ENCODE data around the gene ERFL.

The ERFL gene

DNA sequence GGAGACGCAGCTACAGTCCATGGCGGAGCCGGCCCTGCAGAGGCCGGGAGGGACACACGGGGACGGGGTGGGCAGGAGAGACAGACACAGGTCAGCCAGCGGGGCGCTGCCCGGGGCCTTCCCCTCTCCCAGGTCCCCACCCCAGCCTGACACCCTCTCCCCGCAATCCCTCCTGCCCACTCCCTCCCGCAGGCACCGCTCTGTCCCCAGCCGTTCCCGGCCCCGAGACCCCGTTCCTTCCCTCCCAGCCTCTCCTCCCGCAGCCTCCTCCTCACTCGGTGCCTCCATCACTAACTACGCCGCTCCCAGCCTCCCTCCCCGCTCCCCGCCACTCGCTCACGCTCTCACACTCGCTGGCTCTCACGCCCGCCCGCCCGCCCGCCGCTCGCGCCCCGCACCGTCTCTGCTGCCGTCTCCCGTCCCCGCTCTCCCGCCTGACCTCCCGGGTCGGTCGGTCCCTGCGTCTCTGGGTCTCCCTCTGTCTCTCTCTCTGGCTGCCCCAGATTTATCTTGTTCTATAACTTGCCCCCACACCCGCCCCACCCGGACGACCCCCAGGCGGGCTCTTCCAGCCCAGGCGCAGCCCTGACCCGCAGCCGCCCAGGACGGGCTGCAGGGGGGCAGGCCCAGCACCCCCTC lies 15.2 kb downstream of the ERFL start:
- Histone ChIP-seq H2AFZ (ENCODE audit: low read depth) (no peak overlapping the region), H4K20me1 (ENCODE audit: insufficient read depth) (no peaks in the 10 kb centered on the region), H3K4me2 (no peak overlapping the region), H3K4me3 (IDR thresholded peaks at IDR 0.05; ENCODE audit: insufficient read depth, low read depth, low read length) (no peak overlapping the region), H3K9ac (no peak overlapping the region), H3K4me1 (ENCODE audit: low read depth, poor library complexity, severe bottlenecking) (no peaks in the 10 kb centered on the region), H3K36me3 (ENCODE audit: insufficient read depth) (no peaks in the 10 kb centered on the region), H3K79me2 (ENCODE audit: insufficient read depth, low read depth) (no peaks in the 10 kb centered on the region), H3K27me3 (ENCODE audit: insufficient read depth, low read depth) (peaks cover 50% of the 10 kb centered on the region), H3K27ac (no peak overlapping the region)
- TF ChIP-seq, protein P1, sequence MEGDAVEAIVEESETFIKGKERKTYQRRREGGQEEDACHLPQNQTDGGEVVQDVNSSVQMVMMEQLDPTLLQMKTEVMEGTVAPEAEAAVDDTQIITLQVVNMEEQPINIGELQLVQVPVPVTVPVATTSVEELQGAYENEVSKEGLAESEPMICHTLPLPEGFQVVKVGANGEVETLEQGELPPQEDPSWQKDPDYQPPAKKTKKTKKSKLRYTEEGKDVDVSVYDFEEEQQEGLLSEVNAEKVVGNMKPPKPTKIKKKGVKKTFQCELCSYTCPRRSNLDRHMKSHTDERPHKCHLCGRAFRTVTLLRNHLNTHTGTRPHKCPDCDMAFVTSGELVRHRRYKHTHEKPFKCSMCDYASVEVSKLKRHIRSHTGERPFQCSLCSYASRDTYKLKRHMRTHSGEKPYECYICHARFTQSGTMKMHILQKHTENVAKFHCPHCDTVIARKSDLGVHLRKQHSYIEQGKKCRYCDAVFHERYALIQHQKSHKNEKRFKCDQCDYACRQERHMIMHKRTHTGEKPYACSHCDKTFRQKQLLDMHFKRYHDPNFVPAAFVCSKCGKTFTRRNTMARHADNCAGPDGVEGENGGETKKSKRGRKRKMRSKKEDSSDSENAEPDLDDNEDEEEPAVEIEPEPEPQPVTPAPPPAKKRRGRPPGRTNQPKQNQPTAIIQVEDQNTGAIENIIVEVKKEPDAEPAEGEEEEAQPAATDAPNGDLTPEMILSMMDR (conservative IDR thresholded peaks at IDR 0.05; ENCODE audit: low read depth, low read length), result no peak

- Histone ChIP-seq H3K27ac (no peak overlapping the region), H4K20me1 (ENCODE audit: insufficient read depth) (no peaks in the 10 kb centered on the region), H2AFZ (ENCODE audit: low read depth) (no peak overlapping the region), H3K4me2 (no peak overlapping the region), H3K36me3 (ENCODE audit: insufficient read depth) (no peaks in the 10 kb centered on the region), H3K79me2 (ENCODE audit: insufficient read depth, low read depth) (no peaks in the 10 kb centered on the region), H3K4me3 (IDR thresholded peaks at IDR 0.05; ENCODE audit: insufficient read depth, low read depth, low read length) (no peak overlapping the region), H3K9ac (no peak overlapping the region), H3K4me1 (ENCODE audit: low read depth, poor library complexity, severe bottlenecking) (no peaks in the 10 kb centered on the region), H3K27me3 (ENCODE audit: insufficient read depth, low read depth) (peaks cover 47% of the 10 kb centered on the region)
- TF ChIP-seq, protein P1 (conservative IDR thresholded peaks at IDR 0.05; ENCODE audit: low read depth, low read length), result no peak
These were observed 16.1 kb downstream of the ERFL start for GRCh38 chr19:41911889-41912731.

DNA sequence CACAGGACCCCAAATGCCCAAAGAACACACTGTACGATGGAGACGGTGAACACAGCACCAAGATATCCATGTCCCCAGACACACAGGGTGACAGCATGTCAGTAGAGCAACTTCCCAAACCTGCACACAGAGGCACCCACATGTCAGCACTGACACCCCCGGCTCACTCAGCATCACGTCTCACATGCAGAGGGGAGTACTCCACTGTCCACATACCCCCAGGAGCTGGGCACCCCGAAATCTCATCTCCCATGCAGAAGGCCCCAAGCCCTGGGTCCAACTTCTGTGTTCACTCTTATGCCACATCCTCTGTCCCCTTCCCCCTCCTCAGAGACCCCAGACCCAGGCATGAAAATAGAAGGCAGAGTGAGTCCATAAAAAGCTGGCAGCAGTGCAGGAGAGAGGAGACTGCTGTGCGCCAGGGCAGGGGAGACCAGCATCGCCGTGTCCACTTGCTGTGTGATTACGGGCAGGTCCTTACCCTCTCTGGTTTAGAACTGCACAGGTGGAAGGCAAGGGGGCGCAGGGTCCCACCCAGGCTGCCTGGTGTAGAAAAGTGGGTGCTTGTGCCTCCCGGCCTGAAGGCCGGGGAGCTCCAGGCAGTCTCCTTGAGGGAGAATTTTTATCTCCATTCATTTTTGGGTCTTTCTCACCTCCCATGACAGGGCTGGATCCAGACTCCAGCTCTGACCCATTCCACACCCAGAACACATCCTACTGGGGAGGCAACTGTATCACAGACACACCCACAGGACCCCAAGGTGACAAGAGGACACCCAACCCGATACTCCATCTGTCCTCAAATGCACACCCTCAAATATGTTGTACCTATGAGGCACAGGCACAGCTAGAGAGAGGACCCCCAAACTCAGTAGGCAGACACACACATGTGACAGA lies 17.0 kb downstream of the ERFL start:
- Histone ChIP-seq H4K20me1 (ENCODE audit: insufficient read depth) (no peaks in the 10 kb centered on the region), H3K4me2 (no peak overlapping the region), H3K27me3 (ENCODE audit: insufficient read depth, low read depth) (peaks cover 40% of the 10 kb centered on the region), H3K36me3 (ENCODE audit: insufficient read depth) (no peaks in the 10 kb centered on the region), H3K9ac (no peak overlapping the region), H3K4me3 (IDR thresholded peaks at IDR 0.05; ENCODE audit: insufficient read depth, low read depth, low read length) (no peak overlapping the region), H3K79me2 (ENCODE audit: insufficient read depth, low read depth) (no peaks in the 10 kb centered on the region), H3K4me1 (ENCODE audit: low read depth, poor library complexity, severe bottlenecking) (no peaks in the 10 kb centered on the region), H3K27ac (no peak overlapping the region), H2AFZ (ENCODE audit: low read depth) (no peak overlapping the region)
- TF ChIP-seq, protein P1 (conservative IDR thresholded peaks at IDR 0.05; ENCODE audit: low read depth, low read length), result no peak

DNA sequence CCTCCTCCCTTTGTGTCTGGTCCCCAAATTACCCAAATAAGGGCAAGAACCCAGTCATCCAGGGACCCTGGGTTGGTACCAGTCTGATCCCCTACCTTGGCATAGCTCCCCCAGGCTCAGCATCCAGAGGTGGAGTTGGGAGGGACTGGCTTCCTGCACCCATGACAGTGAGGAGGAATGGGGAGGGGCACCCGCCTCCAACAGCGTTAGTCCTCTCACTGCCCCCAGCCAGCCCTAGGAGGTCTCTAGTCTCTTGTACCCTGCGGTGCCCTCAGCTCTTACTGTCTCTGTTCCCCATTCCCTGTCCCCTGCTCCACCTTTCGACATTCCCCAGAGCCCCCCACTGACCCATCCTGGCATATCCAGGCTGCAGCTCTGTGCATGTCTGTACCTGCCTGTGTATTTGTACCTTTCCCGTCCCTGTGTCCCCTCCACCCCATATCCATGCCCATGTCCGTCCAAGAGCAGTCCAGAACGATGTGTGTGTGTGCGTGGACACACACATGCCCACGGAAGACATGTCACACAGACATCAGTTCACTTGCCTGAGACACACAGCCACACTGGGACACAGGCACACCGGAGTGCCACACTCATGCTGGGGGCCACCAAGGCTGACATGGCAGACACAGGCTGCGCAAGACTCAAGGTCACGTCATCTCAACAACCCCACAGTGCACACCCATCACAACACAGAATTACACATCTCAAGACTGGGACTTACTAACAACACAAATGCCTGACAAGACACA lies 17.8 kb downstream of the ERFL start:
- Histone ChIP-seq H2AFZ (ENCODE audit: low read depth) (no peak overlapping the region), H3K4me1 (ENCODE audit: low read depth, poor library complexity, severe bottlenecking) (no peaks in the 10 kb centered on the region), H3K36me3 (ENCODE audit: insufficient read depth) (no peaks in the 10 kb centered on the region), H3K4me2 (no peak overlapping the region), H4K20me1 (ENCODE audit: insufficient read depth) (no peaks in the 10 kb centered on the region), H3K9ac (no peak overlapping the region), H3K79me2 (ENCODE audit: insufficient read depth, low read depth) (no peaks in the 10 kb centered on the region), H3K27me3 (ENCODE audit: insufficient read depth, low read depth) (peaks cover 34% of the 10 kb centered on the region), H3K27ac (no peak overlapping the region), H3K4me3 (IDR thresholded peaks at IDR 0.05; ENCODE audit: insufficient read depth, low read depth, low read length) (no peak overlapping the region)
- TF ChIP-seq, protein P1 (conservative IDR thresholded peaks at IDR 0.05; ENCODE audit: low read depth, low read length), result no peak

Measured in KMS-11 (cell line).